Measurements from ENCODE around the gene CRTC1.

Gene CRTC1

DNA sequence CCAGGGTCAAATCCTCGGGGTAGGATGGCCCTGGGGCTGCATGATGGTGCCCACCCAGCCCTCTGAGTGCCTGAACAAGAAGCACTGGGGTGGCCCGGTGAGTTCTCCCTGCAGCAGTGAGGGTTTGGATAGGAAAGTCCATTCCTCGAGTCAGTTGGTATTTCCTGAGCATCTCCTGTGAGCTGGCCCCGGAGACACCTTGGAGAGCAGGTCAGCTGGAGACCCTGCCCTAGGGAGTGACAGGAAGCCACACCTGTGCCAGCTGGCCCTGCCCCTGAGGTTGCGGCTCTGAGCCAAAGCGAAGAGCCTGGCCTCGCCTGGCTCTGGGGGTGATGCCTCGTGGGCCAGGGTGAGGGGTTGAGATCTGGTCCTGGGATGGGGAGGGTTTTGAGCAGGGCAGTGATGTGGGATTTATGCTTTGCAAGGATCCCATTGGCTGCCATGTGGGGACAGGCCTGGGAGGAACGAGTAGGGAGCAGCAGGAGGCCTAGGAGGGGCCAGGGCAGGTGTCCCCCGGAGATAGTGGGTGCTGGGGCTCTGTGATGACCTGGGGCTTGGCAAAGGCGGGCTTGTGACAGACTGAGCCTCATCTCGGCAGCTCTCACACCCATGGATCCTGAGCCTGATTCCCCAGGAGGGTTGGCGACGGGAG is 16.0 kb downstream of the CRTC1 start:
- DNase-seq (ENCODE audit: low spot score): no peak

DNA sequence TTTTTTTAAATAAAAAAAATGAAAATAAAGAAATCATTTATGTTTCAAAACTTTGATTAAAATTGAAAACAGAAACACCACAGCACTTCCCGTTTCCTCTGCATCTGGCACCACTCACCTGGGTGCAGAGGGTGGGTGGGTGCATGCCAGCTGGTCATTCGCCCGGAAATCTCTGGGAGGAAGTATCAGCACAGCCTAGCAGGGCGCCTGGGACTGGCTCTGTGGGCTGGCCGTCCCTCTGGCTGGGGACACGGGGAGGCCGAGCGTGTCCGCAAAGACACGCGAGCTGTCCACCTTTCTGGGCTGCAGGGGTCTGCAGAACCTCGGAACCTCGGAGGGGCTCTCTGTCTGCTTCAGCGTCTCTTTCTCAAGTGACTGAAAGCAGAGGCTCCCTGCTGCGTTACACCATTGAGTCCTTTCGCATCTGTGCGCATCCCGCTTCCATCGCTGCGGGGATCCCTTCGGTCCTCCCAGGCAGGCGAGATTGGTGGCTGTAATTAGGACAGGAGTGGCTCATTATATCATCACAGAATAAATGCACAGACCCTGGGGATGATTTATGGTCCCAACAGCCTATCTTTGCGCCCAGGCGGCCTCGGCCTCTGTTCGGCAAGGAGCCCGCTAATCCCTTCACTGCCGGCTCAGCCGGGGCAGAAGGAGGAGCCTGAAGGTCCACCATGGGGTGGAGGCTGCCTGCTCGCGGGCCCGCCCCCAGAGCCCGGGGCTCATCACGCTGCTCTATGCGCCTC is 17.2 kb downstream of the CRTC1 start:
- peak; percentile 95 for DNase-seq (ENCODE audit: low spot score)

DNA sequence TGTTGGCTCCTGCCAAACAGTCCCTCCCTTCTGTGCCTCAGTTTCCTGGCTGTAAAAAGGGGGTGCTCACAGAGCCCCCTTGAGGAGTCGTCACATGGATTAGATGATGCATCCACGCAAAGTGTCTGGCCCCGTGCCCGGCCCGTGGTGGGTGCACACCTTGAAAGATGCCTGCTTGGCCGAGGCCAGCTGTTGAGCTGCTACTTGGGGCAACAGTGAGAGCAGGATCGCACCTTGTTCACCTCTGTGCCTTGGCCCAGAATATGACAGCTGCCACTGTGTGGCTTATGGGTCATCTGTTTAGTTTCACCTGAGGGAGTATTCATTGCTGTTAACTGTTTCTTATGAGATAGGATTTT is 17.7 kb downstream of the CRTC1 start:
- DNase-seq (ENCODE audit: low spot score): no peak

DNA sequence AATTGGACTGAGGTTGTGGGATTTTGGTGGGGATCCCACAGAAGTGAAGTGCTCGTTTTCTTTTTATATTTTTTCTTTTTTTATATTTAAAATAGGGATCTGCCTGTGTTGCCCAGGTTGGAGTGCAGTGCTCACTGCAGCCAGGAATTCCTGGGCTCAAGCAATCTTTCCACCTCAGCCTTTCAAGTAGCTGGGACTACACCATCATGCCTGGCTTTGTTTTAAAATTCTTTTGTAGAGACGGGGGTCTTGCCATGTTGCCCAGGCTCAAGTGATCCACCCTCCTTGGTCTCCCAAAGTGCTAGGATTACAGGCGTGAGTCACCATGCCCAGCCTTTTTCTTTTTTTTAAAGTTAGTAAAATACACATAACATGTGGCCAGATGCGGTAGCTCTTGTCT is 20.6 kb downstream of the CRTC1 start:
- DNase-seq (ENCODE audit: low spot score): no peak

DNA sequence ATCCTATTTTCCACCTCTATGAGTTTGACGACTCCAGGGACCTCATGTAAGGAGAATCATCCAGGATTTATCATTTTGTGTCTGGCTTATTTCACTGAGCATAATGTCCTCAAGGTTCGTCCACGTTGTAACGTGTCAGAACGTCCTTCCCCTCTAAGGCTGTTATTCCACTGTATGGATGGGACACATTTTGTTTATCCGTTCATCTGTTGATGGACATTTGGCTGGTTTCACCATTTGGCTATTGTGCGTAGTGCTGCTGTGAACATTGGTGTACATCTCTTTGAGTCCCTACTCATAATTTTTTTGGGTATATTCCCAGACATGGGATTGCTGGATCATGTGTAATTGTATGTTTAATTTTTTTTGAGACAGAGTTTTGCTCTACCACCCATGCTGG is 21.5 kb downstream of the CRTC1 start:
- DNase-seq (ENCODE audit: low spot score): no peak

DNA sequence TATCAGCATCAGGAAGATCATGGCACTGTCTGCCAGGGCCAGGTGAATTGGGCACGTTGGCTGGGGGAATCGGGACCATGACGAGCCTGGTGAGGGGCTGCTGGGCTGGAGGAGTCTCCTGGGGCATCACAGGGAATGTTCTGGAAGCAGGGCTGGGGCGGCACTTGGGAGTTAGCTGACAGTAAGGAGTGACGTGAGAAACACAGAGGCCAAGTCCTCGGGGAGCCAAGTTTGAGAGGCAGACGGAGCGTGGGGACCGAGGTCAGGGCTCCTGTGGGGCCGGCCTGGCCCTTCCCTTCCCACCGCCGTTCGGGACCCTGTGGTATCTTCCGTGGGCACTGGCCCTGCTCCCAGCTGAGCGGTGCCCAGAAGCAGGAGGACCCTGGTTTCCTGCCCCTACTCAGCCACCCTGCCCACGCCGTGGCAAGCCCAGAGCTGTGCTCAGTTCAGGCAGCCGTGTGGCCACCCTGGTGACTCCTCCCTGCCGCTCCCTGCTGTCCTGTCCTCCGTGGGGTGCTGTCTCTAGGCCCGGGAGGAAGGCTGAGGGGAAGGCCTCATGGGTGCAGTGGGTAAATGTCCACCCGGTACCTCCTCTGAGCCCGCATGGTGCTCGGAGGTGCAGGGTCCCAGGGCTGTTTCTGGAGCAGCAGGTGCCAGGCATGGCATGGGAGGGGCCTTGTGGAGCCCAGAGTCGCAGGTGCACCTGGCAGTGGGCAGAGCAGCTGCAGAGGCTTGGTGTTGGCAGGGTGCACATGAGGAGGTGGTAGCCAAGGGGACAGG is 25.2 kb downstream of the CRTC1 start:
- DNase-seq (ENCODE audit: low spot score): no peak

DNA sequence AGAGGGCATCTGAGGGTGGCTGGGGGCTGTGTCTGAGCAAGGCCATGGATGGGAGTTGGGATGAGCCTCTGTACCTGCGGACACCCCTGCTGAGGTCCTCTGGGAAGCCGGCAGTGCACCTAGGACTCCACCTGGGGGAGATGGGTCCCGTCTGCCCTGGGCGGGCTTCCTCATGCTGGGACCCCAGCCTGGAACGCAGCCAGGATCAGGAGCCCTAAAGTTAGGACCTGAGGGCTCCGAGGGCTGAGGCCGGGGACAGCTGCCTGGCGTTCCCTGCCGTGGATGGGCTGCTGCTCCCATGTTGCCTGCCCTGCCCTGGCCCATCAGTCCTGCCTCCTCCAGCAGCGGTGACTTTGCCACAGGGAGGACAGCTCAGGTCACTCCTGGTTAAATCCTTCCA is 26.1 kb downstream of the CRTC1 start:
- no peak for DNase-seq (ENCODE audit: low spot score)

DNA sequence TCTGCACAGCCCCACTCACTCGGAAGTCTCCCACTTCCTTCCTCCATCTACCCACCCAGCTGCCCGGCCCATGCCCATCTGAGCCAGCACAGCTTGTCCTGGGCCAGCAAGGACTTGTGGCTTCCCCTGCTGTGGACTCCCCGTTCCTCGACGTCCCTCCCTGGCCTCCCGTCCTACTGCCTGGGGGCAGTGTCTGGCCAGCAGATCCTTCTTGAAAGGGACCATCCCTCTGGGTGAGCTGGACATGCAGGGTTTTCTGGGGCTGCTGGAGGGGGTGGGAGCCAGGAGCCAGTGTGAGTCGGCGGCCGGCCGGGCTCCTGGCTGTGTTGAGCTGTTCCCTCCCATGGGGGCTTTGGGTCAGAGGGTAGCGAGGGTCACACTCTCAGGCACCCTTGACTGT is 26.7 kb downstream of the CRTC1 start:
- no peak for DNase-seq (ENCODE audit: low spot score)

DNA sequence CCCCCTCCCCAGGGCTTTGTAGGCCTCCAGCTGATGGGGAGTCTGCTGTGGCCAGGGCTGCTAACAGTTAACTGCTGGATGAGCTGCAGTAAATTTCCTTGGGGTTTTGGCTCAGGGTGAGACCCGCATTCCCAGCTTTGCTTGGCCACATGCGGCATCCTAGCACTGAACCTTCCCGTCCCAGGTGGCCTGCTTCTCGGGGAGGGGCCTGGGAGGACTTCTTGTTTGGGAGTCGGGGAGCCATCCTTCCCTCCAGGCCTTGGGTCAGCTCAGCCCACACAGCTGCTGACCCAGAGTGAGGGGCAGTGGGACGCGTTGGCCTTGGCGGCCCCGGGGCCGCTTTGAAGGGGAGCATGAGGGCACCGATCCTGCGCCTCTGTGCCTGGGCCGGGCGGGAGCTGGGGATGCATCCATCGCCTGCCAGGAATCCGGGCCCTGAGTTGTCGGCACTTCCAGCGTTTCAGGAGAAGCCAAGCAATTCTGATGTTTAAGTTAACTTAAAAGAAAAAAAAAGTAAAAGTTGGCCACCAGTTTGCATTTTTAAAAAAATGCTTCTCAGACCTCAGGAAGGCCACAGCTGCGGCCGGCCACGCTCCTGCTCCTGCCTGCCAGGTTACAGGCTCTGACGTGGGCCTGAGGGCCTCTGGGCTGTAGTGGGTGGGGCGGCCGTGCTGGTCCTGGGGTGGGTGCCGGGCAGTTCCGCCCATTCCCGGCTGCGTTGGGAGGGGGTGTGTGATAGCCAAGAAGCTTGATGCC is 27.7 kb downstream of the CRTC1 start:
- peak; percentile 57 for DNase-seq (ENCODE audit: low spot score)

DNA sequence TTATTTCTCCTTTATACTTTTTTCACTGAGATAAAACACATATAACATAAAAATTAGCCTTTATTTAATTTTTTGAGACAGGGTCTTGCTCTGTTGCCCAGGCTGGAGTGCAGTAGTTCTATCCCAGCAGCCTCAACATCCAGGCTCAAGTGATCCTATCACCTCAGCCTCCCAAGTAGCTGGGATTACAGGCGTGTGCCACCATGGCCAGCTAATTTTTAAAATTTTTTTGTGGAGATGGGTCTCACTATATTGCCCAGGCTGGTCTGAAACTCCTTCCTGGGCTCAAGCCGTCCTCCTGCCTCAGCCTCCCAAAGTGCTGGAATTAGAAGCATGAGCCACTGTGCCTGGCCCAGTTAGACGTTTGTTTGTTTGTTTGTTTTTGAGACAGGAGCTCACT is 28.4 kb downstream of the CRTC1 start:
- no peak for DNase-seq (ENCODE audit: low spot score)

DNA sequence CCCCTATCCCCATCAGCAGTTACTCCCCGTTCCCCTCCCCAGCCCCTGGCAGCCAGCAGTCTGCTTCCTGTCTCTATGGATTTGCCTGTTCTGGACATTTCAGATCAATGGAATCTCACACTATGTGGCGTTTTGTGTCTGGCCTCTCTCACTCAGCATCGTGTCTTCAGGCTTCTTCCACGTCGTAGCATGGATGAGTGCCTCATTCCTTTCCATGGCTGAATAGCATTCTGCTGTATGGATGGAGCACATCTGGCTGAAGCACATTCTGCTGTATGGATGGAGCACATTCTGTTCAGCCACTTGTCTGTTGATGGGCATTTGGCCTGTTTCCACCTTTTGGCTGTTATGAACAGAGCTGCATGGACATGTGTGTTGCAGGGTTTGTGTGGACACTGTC is 29.5 kb downstream of the CRTC1 start:
- DNase-seq (ENCODE audit: low spot score): no peak

DNA sequence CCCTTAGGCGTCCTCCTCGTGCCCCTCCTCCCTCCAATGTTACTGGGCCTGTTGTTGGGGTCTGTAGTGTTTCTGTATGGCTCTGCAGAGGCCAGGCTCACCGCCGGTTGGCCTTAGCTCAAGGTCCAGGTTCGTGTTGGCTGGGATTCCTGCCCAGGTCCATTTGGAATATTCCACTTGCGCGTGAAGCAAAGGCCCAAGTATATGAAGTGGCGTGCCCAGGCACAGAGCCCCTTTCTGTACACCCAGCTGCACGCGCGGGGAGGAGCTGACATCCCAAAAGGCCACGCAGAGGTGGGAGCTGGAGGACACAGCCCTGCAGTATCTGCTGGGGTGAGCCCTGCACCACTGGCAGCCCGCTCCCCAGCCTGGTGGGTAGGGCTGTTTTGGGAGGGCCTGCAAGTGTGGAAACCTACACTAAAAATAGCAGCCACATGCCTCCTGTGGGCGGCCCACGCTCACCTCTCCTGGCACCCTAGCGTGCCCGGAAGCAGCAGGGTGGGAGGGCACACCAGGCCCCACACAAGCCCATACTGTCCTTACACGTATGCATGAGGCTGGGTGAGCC is 30.2 kb downstream of the CRTC1 start:
- no peak for DNase-seq (ENCODE audit: low spot score)

DNA sequence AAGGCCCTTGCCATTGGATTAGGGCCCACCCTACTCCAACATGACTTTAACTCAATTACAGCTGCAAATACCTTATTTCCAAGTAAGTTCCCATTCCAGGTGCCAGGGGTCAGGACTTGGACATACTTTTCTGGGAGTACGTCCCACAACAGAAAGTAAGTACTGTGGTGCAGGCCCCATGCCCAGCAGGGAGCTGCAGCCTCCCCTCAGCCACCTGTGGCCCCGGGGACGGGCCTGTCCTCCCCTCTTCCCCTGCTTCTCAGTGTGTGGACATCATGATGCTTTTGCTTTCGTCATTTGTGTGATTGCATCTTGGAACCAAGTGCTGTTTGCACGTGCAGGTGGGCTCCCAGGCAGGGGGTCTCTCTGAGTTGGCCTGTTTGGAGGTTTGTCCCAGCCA is 31.9 kb downstream of the CRTC1 start:
- DNase-seq (ENCODE audit: low spot score): no peak

DNA sequence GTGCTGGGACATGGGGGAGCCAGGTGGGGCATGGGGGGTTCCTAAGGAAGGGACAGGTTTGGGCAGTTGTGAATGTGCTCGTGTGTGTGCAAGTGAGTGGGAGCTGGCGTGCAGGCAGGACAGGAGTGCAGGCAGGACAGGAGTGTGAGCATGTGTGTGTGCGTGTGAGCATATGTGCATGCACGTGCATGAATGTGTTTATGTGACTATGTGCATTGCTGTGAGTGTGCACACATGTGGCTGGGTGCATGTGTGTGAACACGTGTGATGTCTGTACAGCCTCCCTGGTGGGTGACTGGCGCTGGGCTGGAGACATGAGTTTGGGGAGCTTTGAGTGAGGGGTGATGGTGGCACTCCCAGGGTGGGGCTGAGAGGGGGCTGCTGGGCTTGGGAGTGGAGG is 33.4 kb downstream of the CRTC1 start:
- DNase-seq (ENCODE audit: low spot score): no peak

DNA sequence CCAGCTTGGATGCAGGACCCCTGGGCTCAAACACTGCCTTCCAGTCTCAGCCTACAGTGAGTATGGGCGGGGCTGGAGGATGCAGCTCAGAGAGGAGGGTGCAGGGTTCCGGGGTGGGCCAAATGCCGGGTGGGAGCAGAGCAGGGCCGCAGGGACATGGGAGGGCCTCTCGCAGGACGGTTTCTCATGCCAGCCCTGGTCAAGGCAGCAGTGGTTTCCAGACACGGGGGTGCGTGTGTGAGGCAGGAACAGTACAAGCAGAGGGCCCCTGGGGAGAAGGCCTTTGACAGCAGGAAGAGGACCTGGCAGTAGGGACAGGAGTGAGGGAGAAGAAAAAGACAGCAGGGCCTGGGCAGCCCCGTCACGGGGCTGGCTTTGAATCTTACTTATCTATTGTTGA is 34.1 kb downstream of the CRTC1 start:
- no peak for DNase-seq (ENCODE audit: low spot score)

DNA sequence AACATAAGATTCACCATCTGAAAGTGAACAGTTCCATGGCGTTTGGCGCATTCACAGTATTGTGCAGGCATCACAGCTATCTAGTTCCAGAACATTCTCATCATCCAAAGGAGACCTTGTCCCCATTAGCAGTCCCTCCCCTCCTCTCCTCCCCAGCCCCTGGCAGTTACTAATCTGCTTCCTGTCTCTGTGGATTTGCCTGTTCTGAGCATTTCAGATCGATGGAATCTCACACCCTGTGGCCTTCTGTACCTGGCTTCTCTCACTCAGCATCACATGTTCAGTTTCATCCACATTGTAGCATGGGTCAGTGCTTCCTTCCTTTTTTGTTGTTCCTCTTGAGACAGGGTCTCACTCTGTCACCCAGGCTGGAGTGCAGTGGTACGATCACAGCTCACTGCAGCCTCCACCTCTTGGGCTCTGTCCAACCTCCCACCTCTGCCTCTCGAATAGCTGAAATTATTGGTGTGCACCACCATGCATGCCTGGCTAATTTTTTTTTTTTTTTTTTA is 34.6 kb downstream of the CRTC1 start:
- DNase-seq (ENCODE audit: low spot score): no peak

DNA sequence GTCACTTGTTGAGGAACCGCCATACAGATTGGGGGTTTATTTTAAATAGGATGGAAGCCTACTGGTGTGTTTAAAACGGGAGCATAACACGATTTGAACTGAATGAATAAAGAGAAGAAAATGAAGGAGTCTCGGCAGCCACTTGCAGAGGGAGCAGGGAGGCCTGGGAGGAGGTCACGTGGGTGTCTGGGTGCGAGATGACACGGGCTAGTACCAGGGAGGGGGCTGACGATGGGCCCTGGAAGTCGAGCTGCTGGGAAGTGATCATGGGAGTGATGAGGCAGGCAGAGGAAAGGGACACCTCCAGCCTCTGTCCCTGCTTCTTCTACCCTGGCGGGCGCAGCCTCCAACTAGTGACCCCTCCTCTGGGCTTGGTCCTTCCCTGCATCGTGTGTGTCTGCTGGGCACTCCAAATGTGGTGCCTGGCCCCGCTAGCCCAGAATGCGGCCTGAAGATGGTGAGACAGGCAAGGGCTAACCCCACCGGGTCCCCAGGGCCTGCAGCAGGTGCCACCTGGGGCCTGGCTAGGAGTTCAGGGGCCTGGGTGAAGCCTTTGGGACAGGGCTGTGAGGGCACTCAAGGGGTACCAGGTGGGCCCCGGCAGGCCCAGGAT is 35.5 kb downstream of the CRTC1 start:
- no peak for DNase-seq (ENCODE audit: low spot score)

DNA sequence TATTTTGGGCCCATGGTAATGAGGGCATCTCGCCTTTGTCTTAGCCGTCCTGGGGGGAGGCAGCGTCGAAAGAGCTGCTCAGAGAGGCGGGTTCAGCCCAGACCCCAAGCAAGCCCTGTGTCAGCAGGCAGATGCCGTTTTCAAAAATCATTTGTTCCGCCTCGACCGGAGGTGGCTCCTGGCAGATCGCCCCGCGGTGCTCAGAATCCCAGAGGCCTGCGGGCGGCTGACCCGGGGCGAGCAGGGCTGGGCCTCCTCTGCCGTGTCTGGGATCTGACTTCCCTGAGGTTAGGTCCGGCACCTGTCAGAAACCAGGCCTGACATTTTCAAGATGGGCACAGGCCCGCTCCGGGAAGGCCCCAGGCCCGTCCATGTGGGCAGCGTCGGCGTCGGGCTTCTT is 36.1 kb downstream of the CRTC1 start:
- no peak for DNase-seq (ENCODE audit: low spot score)

DNA sequence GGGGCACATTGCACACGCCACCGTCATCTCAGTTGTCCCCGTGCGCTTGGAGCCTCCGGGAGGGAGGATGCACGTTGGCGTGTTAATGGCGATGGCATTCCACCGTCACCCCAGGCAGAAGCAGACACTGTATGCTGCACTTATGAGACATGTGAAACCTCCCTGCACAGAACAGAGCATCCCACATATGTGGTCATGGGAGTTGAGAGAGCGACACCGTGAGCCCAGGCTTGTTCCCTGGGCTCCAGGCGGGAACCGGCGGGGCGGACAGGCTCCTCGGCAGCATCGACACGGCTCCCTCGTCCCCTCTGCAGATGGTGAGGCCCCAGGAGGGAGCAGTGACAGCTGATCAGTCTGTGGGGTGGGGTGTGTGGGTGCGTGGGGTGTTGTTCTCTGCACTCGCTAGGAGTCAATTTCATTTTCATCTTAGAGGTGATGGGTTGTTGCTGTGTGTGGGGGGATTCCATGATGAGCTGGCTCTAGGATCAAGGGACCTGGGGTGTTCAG is 40.4 kb downstream of the CRTC1 start:
- DNase-seq (ENCODE audit: low spot score): no peak

DNA sequence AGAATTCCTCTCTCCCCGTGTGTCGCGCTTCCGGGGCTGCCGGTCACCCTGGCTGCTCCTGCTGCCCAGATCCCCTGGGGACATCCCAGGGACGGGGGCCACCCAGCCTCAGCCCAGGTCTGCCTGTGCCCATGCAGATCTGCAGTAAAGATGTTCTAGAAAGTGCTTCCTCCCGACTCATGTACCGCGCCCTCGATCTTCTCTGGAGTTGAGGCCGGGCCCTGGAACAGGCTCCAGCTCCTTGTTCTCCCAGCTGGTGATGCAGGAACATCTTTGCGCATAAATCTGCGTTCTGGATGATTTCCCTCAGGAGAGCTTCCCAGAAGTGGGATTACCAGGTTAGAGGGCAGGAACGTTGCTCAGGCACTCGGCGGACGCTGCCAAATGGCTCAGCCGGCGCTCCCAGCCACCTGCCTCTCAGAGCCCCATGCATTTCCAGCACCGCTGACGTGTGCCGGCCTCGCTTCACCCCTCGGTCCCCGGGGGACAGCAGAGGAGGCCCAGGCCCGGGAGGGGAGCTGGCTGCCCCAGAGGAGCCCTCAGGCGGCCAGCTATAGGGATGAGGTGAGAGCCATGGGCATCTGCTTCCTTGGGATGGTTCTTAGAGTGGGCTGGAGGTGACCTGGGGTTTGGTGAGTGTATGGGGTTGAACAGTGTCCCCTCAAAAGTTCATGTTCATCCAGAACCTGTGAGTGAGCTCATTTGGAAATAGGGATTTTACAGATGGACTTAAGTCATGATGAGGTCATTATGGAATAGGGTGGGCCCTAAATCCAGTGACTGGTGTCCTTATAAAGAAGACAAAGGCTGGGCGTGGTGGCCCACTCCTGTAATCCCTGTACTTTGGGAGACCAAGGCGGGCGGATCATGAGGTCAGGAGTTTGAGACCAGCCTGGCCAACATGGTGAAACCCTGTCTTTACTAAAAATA is 42.6 kb downstream of the CRTC1 start:
- DNase-seq (ENCODE audit: low spot score): no peak

Measured in AG20443 (cell line).